K562 (cell line): Measurements from ENCODE around the gene FBLN2. TPM values are rescaled to one million over a fixed set of nuclear protein-coding genes. Genes with fewer than 3 reads are reported as not detected.

Experiments
- CCNT2 ChIP-seq: IDR thresholded peaks from 2 replicates; pipeline ENCODE4 v1.6.1; 2011; ENCODE audit warnings: borderline replicate concordance, low read depth, mild to moderate bottlenecking, moderate library complexity, mixed read lengths, low read length; ENCODE audit not compliant: insufficient read length; ENCODE audit errors: extremely low read depth
- JUNB ChIP-seq: fragments of 450-650 bp; formaldehyde crosslinking; conservative IDR thresholded peaks from 2 replicates; pipeline ENCODE4 v1.4.0; 2020; ENCODE audit warnings: mild to moderate bottlenecking
- KDM2B ChIP-seq: fragments of 250-450 bp; sonication (Bioruptor Pico); IDR thresholded peaks from 2 replicates; pipeline ENCODE4 v1.8.0; 2021; ENCODE audit warnings: mild to moderate bottlenecking, moderate library complexity
- SIN3A ChIP-seq, 2 experiments: fragments of 150-350 bp in 1 of 2; IDR thresholded peaks; 2 replicates each; pipeline ENCODE4 v1.6.1; 2011 to 2016; ENCODE audit warnings: borderline replicate concordance in 2 of 2, low read depth in 2 of 2, low read length in 2 of 2, mild to moderate bottlenecking in 2 of 2, moderate library complexity in 2 of 2; ENCODE audit not compliant: control insufficient read depth in 1 of 2
- TFAM ChIP-seq: fragments of 250-450 bp; sonication (Bioruptor Pico); conservative IDR thresholded peaks from 2 replicates; pipeline ENCODE4 v1.5.0; 2021; ENCODE audit warnings: mild to moderate bottlenecking, moderate library complexity
- ZKSCAN1 ChIP-seq: fragments of 150-350 bp; IDR thresholded peaks from 2 replicates; pipeline ENCODE4 v1.6.1; 2016; ENCODE audit warnings: low read depth, low read length
- polyA plus RNA-seq, 8 experiments: library from polyadenylated mRNA; depleted of rRNA in 4 of 8; stranded (reverse) in 5 of 8; unstranded in 3 of 8; fragments of >200 nt; fragmentation: Nextera tagmentation in 2 of 8; fragmentation: Illumina TruSeq in 1 of 8; extraction: Ambion mirVana in 2 of 8; extraction: Trizol in 1 of 8; gene quantifications; 2 replicates each; pipeline versions ENCODE4 v1.2.1 to v1.2.3, GENCODE V29; 2011 to 2014; ENCODE audit warnings: inconsistent platforms in 1 of 8, missing spikeins in 1 of 8
- total RNA-seq, 7 experiments: library from RNA; depleted of rRNA in 6 of 7; stranded (reverse); fragments of >200 nt in 6 of 7; fragmentation: Illumina TruSeq in 2 of 7; extraction: Trizol in 2 of 7; gene quantifications; 2 replicates each; pipeline versions ENCODE4 v1.2.1 to v1.2.3, GENCODE V29; 2011 to 2021; ENCODE audit warnings: low replicate concordance in 1 of 7
- TF ChIP-seq, protein P1 (sequence below): fragments of 450-650 bp; IDR thresholded peaks from 2 replicates; pipeline ENCODE4 v1.6.1; 2017; ENCODE audit warnings: antibody characterized with exemption, mild to moderate bottlenecking
- TF ChIP-seq, protein P2 (sequence below): fragments of 450-650 bp; IDR thresholded peaks from 2 replicates; pipeline ENCODE4 v1.6.1; 2016; ENCODE audit warnings: mild to moderate bottlenecking, moderate library complexity

Gene FBLN2
- total and polyA plus RNA-seq, 9 of the 15 experiments (the other 6 are each of a cell fraction or from before 2014, with no cell fraction given), result 0.03 to 0.10 (median 0.04) TPM; not detected in 6

DNA sequence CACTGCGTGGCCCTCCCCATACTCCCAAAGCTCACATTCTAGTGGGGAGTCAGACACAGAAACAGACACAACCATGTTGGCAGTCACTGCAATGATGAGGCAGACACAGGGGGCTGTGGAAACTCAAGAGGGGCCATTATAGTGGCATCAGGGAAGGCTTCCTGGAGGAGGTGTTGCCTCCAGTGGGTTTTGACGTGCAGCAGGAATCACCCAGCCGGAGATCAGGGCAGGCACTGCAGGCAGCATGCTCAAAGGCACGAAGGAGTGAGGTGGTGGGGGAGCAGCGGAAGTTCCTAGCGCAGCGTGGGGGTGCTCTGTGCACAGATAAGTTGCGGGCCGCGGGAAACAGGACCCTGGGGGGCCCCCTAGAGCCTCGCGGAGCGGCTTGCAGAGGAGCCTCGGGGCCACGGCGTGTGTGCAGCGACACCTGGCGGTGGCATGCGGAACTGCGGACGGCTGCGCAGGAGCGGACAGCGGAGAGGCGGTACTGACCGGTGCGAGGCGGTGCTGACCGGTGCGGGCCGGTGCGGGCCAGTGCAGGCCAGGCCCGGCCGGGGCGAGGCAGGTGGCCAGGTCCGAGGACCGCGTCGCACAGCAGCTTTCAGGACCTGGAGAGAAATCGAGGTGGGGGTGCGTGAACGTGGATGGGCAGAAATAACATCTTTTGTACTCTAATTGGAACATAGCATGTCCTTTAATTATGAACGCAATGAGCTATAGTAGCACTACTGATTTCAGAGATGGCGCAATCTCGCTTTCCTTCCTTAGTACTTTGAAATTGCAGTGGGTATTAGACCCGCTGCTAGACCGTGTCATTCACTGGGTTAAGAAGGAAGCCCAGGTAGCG lies 101.5 kb downstream of the FBLN2 start (continued):
- TF ChIP-seq, protein P1, sequence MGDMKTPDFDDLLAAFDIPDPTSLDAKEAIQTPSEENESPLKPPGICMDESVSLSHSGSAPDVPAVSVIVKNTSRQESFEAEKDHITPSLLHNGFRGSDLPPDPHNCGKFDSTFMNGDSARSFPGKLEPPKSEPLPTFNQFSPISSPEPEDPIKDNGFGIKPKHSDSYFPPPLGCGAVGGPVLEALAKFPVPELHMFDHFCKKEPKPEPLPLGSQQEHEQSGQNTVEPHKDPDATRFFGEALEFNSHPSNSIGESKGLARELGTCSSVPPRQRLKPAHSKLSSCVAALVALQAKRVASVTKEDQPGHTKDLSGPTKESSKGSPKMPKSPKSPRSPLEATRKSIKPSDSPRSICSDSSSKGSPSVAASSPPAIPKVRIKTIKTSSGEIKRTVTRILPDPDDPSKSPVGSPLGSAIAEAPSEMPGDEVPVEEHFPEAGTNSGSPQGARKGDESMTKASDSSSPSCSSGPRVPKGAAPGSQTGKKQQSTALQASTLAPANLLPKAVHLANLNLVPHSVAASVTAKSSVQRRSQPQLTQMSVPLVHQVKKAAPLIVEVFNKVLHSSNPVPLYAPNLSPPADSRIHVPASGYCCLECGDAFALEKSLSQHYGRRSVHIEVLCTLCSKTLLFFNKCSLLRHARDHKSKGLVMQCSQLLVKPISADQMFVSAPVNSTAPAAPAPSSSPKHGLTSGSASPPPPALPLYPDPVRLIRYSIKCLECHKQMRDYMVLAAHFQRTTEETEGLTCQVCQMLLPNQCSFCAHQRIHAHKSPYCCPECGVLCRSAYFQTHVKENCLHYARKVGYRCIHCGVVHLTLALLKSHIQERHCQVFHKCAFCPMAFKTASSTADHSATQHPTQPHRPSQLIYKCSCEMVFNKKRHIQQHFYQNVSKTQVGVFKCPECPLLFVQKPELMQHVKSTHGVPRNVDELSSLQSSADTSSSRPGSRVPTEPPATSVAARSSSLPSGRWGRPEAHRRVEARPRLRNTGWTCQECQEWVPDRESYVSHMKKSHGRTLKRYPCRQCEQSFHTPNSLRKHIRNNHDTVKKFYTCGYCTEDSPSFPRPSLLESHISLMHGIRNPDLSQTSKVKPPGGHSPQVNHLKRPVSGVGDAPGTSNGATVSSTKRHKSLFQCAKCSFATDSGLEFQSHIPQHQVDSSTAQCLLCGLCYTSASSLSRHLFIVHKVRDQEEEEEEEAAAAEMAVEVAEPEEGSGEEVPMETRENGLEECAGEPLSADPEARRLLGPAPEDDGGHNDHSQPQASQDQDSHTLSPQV, result peak; percentile 97; the same call in 1 of the 2 replicates
- TF ChIP-seq SIN3A (IDR thresholded peaks at IDR 0.05; ENCODE audit: borderline replicate concordance in 2 of 2, control insufficient read depth in 1 of 2, low read depth in 2 of 2, low read length in 2 of 2) (no peak), JUNB (no peak), ZKSCAN1 (no peak; the same call in 1 of the 2 replicates), TFAM (CRISPR knock-in tag) (no peak), KDM2B (CRISPR knock-in tag) (0 out of 2 replicates have a peak, but pooled peaks have one; percentile 8), CCNT2 (peak; percentile 96)
- TF ChIP-seq, protein P2, sequence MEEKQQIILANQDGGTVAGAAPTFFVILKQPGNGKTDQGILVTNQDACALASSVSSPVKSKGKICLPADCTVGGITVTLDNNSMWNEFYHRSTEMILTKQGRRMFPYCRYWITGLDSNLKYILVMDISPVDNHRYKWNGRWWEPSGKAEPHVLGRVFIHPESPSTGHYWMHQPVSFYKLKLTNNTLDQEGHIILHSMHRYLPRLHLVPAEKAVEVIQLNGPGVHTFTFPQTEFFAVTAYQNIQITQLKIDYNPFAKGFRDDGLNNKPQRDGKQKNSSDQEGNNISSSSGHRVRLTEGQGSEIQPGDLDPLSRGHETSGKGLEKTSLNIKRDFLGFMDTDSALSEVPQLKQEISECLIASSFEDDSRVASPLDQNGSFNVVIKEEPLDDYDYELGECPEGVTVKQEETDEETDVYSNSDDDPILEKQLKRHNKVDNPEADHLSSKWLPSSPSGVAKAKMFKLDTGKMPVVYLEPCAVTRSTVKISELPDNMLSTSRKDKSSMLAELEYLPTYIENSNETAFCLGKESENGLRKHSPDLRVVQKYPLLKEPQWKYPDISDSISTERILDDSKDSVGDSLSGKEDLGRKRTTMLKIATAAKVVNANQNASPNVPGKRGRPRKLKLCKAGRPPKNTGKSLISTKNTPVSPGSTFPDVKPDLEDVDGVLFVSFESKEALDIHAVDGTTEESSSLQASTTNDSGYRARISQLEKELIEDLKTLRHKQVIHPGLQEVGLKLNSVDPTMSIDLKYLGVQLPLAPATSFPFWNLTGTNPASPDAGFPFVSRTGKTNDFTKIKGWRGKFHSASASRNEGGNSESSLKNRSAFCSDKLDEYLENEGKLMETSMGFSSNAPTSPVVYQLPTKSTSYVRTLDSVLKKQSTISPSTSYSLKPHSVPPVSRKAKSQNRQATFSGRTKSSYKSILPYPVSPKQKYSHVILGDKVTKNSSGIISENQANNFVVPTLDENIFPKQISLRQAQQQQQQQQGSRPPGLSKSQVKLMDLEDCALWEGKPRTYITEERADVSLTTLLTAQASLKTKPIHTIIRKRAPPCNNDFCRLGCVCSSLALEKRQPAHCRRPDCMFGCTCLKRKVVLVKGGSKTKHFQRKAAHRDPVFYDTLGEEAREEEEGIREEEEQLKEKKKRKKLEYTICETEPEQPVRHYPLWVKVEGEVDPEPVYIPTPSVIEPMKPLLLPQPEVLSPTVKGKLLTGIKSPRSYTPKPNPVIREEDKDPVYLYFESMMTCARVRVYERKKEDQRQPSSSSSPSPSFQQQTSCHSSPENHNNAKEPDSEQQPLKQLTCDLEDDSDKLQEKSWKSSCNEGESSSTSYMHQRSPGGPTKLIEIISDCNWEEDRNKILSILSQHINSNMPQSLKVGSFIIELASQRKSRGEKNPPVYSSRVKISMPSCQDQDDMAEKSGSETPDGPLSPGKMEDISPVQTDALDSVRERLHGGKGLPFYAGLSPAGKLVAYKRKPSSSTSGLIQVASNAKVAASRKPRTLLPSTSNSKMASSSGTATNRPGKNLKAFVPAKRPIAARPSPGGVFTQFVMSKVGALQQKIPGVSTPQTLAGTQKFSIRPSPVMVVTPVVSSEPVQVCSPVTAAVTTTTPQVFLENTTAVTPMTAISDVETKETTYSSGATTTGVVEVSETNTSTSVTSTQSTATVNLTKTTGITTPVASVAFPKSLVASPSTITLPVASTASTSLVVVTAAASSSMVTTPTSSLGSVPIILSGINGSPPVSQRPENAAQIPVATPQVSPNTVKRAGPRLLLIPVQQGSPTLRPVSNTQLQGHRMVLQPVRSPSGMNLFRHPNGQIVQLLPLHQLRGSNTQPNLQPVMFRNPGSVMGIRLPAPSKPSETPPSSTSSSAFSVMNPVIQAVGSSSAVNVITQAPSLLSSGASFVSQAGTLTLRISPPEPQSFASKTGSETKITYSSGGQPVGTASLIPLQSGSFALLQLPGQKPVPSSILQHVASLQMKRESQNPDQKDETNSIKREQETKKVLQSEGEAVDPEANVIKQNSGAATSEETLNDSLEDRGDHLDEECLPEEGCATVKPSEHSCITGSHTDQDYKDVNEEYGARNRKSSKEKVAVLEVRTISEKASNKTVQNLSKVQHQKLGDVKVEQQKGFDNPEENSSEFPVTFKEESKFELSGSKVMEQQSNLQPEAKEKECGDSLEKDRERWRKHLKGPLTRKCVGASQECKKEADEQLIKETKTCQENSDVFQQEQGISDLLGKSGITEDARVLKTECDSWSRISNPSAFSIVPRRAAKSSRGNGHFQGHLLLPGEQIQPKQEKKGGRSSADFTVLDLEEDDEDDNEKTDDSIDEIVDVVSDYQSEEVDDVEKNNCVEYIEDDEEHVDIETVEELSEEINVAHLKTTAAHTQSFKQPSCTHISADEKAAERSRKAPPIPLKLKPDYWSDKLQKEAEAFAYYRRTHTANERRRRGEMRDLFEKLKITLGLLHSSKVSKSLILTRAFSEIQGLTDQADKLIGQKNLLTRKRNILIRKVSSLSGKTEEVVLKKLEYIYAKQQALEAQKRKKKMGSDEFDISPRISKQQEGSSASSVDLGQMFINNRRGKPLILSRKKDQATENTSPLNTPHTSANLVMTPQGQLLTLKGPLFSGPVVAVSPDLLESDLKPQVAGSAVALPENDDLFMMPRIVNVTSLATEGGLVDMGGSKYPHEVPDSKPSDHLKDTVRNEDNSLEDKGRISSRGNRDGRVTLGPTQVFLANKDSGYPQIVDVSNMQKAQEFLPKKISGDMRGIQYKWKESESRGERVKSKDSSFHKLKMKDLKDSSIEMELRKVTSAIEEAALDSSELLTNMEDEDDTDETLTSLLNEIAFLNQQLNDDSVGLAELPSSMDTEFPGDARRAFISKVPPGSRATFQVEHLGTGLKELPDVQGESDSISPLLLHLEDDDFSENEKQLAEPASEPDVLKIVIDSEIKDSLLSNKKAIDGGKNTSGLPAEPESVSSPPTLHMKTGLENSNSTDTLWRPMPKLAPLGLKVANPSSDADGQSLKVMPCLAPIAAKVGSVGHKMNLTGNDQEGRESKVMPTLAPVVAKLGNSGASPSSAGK, result peak; percentile 97
